WERI-Rb-1 (cell line): ENCODE data around the gene CAMSAP3.

ENCODE experiments used
- DNase-seq: peaks from one replicate; pipeline ENCODE4 v3.0.0-alpha.2; 2020
- H3K27ac ChIP-seq: fragments of 250-450 bp; sonication (Bioruptor Pico); 2 replicates; pipeline ENCODE4 v1.5.1; 2020; ENCODE audit warnings: mild to moderate bottlenecking, moderate library complexity
- H3K27me3 ChIP-seq: fragments of 250-450 bp; sonication (Bioruptor Pico); 2 replicates; pipeline ENCODE4 v1.5.1; 2021; ENCODE audit warnings: mild to moderate bottlenecking, low read depth, moderate library complexity; ENCODE audit not compliant: insufficient read depth, severe bottlenecking
- H3K36me3 ChIP-seq: fragments of 250-450 bp; sonication (Bioruptor Pico); 2 replicates; pipeline ENCODE4 v1.5.1; 2020; ENCODE audit warnings: mild to moderate bottlenecking, moderate library complexity
- H3K4me3 ChIP-seq: 2 replicates; pipeline ENCODE4 v1.5.1; 2011; ENCODE audit warnings: low read depth, mild to moderate bottlenecking, control low read depth, low read length
- H3K9me3 ChIP-seq: fragments of 250-450 bp; sonication (Bioruptor Pico); 2 replicates; pipeline ENCODE4 v1.5.1; 2021; ENCODE audit warnings: mild to moderate bottlenecking, moderate library complexity; ENCODE audit not compliant: severe bottlenecking
- TF ChIP-seq, protein P1 (sequence below): IDR thresholded peaks from 2 replicates; pipeline ENCODE4 v1.5.1; 2011; ENCODE audit warnings: low read depth, mild to moderate bottlenecking, control low read depth, inconsistent platforms, low read length

Gene CAMSAP3

DNA sequence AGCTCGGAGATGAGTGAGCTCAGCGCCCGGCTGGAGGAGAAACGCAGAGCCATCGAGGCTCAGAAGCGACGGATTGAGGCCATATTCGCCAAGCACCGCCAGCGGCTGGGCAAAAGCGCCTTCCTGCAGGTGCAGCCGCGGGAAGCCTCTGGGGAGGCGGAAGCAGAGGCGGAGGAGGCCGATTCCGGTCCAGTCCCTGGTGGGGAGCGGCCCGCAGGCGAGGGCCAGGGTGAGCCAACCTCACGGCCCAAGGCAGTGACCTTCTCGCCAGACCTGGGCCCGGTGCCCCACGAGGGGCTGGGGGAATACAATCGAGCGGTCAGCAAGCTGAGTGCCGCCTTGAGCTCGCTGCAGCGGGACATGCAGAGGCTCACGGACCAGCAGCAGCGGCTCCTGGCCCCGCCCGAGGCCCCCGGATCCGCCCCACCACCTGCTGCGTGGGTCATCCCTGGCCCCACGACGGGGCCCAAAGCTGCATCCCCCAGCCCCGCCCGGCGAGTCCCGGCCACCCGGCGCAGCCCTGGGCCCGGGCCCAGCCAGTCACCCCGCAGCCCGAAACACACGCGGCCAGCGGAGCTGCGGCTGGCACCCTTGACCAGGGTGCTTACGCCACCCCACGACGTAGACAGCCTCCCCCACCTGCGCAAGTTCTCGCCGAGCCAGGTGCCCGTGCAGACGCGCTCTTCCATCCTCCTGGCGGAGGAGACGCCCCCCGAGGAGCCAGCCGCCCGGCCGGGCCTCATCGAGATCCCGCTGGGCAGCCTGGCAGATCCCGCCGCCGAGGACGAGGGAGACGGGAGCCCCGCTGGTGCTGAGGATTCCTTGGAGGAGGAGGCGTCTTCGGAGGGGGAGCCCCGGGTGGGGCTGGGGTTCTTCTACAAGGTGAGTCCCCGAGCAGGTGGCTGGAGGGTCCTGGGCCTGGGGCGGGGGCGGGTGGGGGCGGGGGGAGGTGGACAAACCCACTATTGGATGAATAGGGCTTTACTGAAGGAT is 16.9 kb downstream of the CAMSAP3 start:
- H3K27me3 ChIP-seq: no peaks in the 10 kb centered on the region
- TF ChIP-seq, protein P1, sequence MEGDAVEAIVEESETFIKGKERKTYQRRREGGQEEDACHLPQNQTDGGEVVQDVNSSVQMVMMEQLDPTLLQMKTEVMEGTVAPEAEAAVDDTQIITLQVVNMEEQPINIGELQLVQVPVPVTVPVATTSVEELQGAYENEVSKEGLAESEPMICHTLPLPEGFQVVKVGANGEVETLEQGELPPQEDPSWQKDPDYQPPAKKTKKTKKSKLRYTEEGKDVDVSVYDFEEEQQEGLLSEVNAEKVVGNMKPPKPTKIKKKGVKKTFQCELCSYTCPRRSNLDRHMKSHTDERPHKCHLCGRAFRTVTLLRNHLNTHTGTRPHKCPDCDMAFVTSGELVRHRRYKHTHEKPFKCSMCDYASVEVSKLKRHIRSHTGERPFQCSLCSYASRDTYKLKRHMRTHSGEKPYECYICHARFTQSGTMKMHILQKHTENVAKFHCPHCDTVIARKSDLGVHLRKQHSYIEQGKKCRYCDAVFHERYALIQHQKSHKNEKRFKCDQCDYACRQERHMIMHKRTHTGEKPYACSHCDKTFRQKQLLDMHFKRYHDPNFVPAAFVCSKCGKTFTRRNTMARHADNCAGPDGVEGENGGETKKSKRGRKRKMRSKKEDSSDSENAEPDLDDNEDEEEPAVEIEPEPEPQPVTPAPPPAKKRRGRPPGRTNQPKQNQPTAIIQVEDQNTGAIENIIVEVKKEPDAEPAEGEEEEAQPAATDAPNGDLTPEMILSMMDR: no peak
- no peak for DNase-seq
- no peak overlapping the region for H3K4me3 ChIP-seq
- H3K36me3 ChIP-seq: peaks cover 14% of the 10 kb centered on the region
- no peak overlapping the region for H3K27ac ChIP-seq
- no peaks in the 10 kb centered on the region for H3K9me3 ChIP-seq

GRCh38 chr19:7614859-7615741 is 19.4 kb downstream of the CAMSAP3 start:
- H3K9me3 ChIP-seq: no peaks in the 10 kb centered on the region
- H3K27me3 ChIP-seq: no peaks in the 10 kb centered on the region
- TF ChIP-seq, protein P1: no peak
- H3K36me3 ChIP-seq: peaks cover 30% of the 10 kb centered on the region
- no peak for DNase-seq
- H3K27ac ChIP-seq: no peak overlapping the region
- no peak overlapping the region for H3K4me3 ChIP-seq

- H3K4me3 ChIP-seq: no peak overlapping the region
- H3K27ac ChIP-seq: no peak overlapping the region
- H3K36me3 ChIP-seq: peaks cover 48% of the 10 kb centered on the region
- no peaks in the 10 kb centered on the region for H3K27me3 ChIP-seq
- no peaks in the 10 kb centered on the region for H3K9me3 ChIP-seq
- TF ChIP-seq, protein P1: no peak
- DNase-seq: no peak
Observed at GRCh38 chr19:7617172-7617571, 21.5 kb downstream of the CAMSAP3 start.

DNA sequence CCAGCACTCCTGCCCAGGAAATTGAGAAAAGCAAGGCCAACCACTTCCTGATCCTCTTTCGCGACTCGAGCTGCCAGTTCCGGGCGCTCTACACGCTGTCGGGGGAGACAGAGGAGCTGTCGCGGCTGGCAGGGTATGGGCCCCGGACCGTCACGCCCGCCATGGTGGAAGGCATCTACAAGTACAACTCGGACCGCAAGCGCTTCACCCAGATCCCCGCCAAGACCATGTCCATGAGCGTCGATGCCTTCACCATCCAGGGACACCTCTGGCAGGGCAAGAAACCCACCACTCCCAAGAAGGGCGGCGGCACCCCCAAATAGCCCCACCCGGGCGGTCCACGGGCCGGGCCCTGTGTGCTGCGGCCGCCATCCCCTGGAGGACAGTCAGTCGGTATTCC is 22.1 kb downstream of the CAMSAP3 start:
- Histone ChIP-seq H3K36me3 (peaks cover 54% of the 10 kb centered on the region), H3K27ac (peak overlapping the region; percentile 78), H3K27me3 (no peaks in the 10 kb centered on the region), H3K4me3 (no peak overlapping the region), H3K9me3 (no peaks in the 10 kb centered on the region)
- no peak for DNase-seq
- TF ChIP-seq, protein P1: no peak

DNA sequence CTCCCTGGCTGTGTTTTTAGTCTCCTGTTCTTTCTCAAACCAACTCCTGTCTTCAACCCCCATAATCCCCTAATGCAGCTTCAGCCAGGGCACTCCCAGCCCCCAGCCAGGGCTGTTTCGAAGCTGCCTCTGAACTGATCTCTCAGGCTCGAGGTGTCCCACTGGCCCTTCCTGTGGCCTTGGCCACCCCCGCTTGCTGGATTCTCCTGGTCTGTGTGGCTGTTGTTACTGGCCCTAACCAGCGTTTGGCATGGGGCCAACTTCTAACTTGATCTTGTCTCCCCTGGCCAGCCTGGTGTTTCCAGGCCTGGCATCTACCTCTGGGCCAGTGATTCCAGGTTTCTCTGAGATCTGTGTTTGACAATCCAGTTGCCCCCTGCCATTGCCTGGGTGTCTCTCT is 22.7 kb downstream of the CAMSAP3 start:
- H3K27me3 ChIP-seq: no peaks in the 10 kb centered on the region
- DNase-seq: peak; percentile 61
- TF ChIP-seq, protein P1: no peak
- peak overlapping the region; percentile 16 for H3K4me3 ChIP-seq
- H3K9me3 ChIP-seq: no peaks in the 10 kb centered on the region
- H3K36me3 ChIP-seq: peaks cover 59% of the 10 kb centered on the region
- H3K27ac ChIP-seq: peak overlapping the region; percentile 78
